ENCODE data around the gene ANKLE2. TPM values are rescaled to one million over a fixed set of nuclear protein-coding genes. Genes with fewer than 3 reads are reported as not detected.

Gene ANKLE2
- polyA plus RNA-seq, 1 of the 3 experiments (the other 2 are of a cell fraction) = 55.1 TPM

GRCh38 chr12:132686825-132687210 is 74.8 kb downstream of the ANKLE2 start:
- Histone ChIP-seq H3K4me3 (ENCODE audit: low read depth in 2 of 2, low read length in 1 of 2) (peak overlapping the region; percentile 70 to 87), H2AFZ (ENCODE audit: low read depth) (no peak overlapping the region), H3K36me3 (replicated peaks in 1 of 2; ENCODE audit: control insufficient read depth in 1 of 2, insufficient read depth in 2 of 2, low read length in 1 of 2) (no peaks in the 10 kb centered on the region), H3K9me3 (no peaks in the 10 kb centered on the region), H3K79me2 (ENCODE audit: insufficient read depth) (peaks cover 32% of the 10 kb centered on the region), H3K9ac (peak overlapping the region; percentile 75; the same call in 1 of the 2 replicates), H3K27me3 (ENCODE audit: insufficient read depth) (no peaks in the 10 kb centered on the region), H3K9me2 (no peaks in the 10 kb centered on the region), H3K4me1 (ENCODE audit: control insufficient read depth in 1 of 2, insufficient read depth in 2 of 2, low read depth in 1 of 2, low read length in 1 of 2) (peaks cover 0 to 3% of the 10 kb centered on the region in 2 experiments; a peak in 1 of 4 replicates), H3K4me2 (peak overlapping the region; percentile 74), H3K27ac (ENCODE audit: low read depth in 2 of 2, low read length in 1 of 2) (peak overlapping the region in 1 of 2 experiments; percentile 50; a peak in 2 of 4 replicates), H3F3A (replicated peaks; ENCODE audit: insufficient read depth) (peaks cover 6% of the 10 kb centered on the region), H4K20me1 (ENCODE audit: insufficient read depth) (peaks cover 12% of the 10 kb centered on the region; the same call in 1 of the 2 replicates)
- TF ChIP-seq TEAD4 (IDR thresholded peaks at IDR 0.05; ENCODE audit: borderline replicate concordance, insufficient read depth) (no peak), SMC3 (IDR thresholded peaks at IDR 0.05; ENCODE audit: low read depth, low read length) (no peak), CHD2 (IDR thresholded peaks at IDR 0.05; ENCODE audit: low read length, partially characterized antibody) (no peak)
- POLR2A ChIA-PET = no interaction called here
- DNase-seq = peak; percentile 84
- 5% methylated on average over 4 of the region's 55 CpGs for WGBS (ENCODE audit: low lambda C conversion rate)
- CTCF ChIA-PET = interaction anchor here (0.8 kb wide), 1 partner anchor 10 kb away, joined by 3 read pairs; no protein-coding TSS in a partner anchor

GRCh38 chr12:132685400-132685799 is 76.2 kb downstream of the ANKLE2 start:
- ChIA-PET POLR2A (no interaction called here), CTCF (interaction anchor here (1.0 to 1.1 kb wide), 3 partner anchors 11 to 47 kb away, joined by 3 read pairs; no protein-coding TSS in a partner anchor)
- Histone ChIP-seq H2AFZ (ENCODE audit: low read depth) (no peak overlapping the region), H3K27ac (ENCODE audit: low read depth in 2 of 2, low read length in 1 of 2) (no peak overlapping the region), H3K9me3 (no peaks in the 10 kb centered on the region), H3K27me3 (ENCODE audit: insufficient read depth) (no peaks in the 10 kb centered on the region), H3K4me3 (ENCODE audit: low read depth in 2 of 2, low read length in 1 of 2) (no peak overlapping the region), H3K9me2 (no peaks in the 10 kb centered on the region), H3F3A (replicated peaks; ENCODE audit: insufficient read depth) (no peaks in the 10 kb centered on the region), H3K4me2 (no peak overlapping the region), H3K9ac (no peak overlapping the region), H3K36me3 (replicated peaks in 1 of 2; ENCODE audit: control insufficient read depth in 1 of 2, insufficient read depth in 2 of 2, low read length in 1 of 2) (no peaks in the 10 kb centered on the region), H3K4me1 (ENCODE audit: control insufficient read depth in 1 of 2, insufficient read depth in 2 of 2, low read depth in 1 of 2, low read length in 1 of 2) (peaks cover 0 to 3% of the 10 kb centered on the region in 2 experiments; a peak in 1 of 4 replicates), H3K79me2 (ENCODE audit: insufficient read depth) (peaks cover 46% of the 10 kb centered on the region), H4K20me1 (ENCODE audit: insufficient read depth) (peaks cover 23% of the 10 kb centered on the region; the same call in 1 of the 2 replicates)
- WGBS (ENCODE audit: low lambda C conversion rate) = 82% methylated on average over 5 of the region's 5 CpGs
- TF ChIP-seq USF1 (IDR thresholded peaks at IDR 0.05; ENCODE audit: borderline replicate concordance, low read depth) = no peak
- TF ChIP-seq CTCF (IDR thresholded peaks at IDR 0.05) = no peak
- TF ChIP-seq GABPA (IDR thresholded peaks at IDR 0.05; ENCODE audit: low read depth) = no peak
- no peak for TF ChIP-seq NRF1 (IDR thresholded peaks at IDR 0.05; ENCODE audit: low read depth, low read length)
- no peak for TF ChIP-seq YY1 (IDR thresholded peaks at IDR 0.05; ENCODE audit: low read depth)
- TF ChIP-seq TCF12 (IDR thresholded peaks at IDR 0.05) = no peak
- no peak for TF ChIP-seq TAF1 (IDR thresholded peaks at IDR 0.05; ENCODE audit: borderline replicate concordance, low read depth, low read length)
- no peak for TF ChIP-seq MEF2A (IDR thresholded peaks at IDR 0.05; ENCODE audit: borderline replicate concordance, low read depth)
- no peak for TF ChIP-seq PBX3 (IDR thresholded peaks at IDR 0.05)
- no peak for TF ChIP-seq FOXJ3 (CRISPR knock-in tag; IDR thresholded peaks at IDR 0.05)
- no peak for DNase-seq

Measured in SK-N-SH (cell line).